HFF-Myc (cell line): ENCODE measurements around the gene EHMT2.

ENCODE experiments used
- DNase-seq: peaks from one replicate; pipeline ENCODE4 v3.0.0-alpha.2; 2011; ENCODE audit warnings: low read depth; ENCODE audit errors: extremely low read depth
- H3K4me3 ChIP-seq: replicated peaks from 2 replicates; pipeline ENCODE4 v1.5.1; 2011; ENCODE audit warnings: low read depth, mild to moderate bottlenecking, control low read depth, low read length
- CTCF ChIP-seq: IDR thresholded peaks from 2 replicates; pipeline ENCODE4 v1.5.1; 2012; ENCODE audit warnings: mild to moderate bottlenecking, low read depth, low read length, control low read depth; ENCODE audit errors: missing control alignments

EHMT2 gene

DNA sequence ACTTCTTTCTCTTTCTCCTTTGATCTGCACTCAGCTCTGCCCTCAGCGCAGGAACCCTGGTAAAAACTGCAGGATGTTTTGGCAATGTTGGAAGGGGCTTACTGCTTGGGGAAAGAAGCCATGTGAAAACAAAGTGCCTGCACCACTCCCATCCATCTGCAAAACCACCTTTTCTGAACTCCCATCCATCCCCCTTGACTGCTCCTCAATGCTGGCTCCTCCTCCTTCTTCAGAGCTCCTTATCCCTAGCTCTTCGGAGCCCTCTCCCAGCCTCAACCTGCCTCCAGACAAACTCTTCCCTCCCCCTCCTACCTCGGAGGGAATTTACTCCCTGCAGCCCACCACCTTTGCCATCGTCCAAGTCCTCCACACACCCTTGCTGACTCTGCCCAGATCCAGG lies 8.6 kb upstream of the EHMT2 start:
- no peak for TF ChIP-seq CTCF
- DNase-seq = no peak
- H3K4me3 ChIP-seq = no peak overlapping the region

DNA sequence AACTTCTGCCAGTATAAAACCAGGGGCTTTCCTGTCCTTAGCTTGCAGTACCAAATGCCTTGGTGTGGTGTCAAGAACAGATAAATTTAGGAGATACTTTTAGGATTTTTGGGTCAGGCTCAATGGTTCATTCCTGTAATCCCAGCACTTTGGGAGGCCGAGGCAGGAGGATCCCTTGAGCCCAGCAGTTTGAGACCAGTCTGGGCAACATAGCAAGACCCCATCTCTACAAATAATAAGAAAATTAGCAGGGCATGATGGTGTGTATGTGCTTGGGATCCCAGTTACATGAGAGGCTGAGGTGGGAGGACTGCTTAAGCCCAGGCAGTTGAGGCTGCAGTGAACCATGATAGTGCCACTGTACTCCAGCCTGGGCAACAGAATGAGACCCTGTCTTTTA lies 7.5 kb upstream of the EHMT2 start:
- H3K4me3 ChIP-seq = no peak overlapping the region
- no peak for DNase-seq
- no peak for TF ChIP-seq CTCF

DNA sequence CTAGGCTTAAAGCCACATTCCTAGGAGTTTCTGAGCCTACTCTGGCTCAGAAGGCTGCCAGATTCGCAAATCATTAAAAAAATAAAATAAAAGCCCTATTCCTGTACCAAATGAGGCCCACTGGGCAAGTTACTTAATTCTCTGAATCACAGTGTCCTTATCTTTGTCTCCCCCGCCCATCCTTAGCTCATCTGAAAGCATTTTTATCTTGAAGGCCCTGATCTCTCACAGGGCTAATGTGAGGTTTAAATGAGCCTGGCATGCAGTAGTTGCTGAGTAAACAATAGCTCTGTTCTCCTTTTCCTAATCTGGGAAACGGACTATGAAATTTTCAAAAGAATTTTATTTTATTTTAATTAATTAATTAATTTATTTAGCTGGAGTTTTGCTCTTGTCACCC lies 6.5 kb upstream of the EHMT2 start:
- no peak for TF ChIP-seq CTCF
- no peak for DNase-seq
- no peak overlapping the region for H3K4me3 ChIP-seq

GRCh38 chr6:31901953-31902643 lies 4.6 kb upstream of the EHMT2 start, which contains the start of gene ZBTB12:
Gene ZBTB12, minus strand, starts transcription at chr6:31902086. Its CDS starts 781 bp downstream, at chr6:31901305.
- DNase-seq = peak; percentile 86
- H3K4me3 ChIP-seq = peak within 1 kb of the TSS; percentile 50
- no peak for TF ChIP-seq CTCF

GRCh38 chr6:31901415-31901952 lies 4.0 kb upstream of the EHMT2 start:
- H3K4me3 ChIP-seq = peak overlapping the region; percentile 50
- no peak for DNase-seq
- no peak for TF ChIP-seq CTCF

- DNase-seq = no peak
- TF ChIP-seq CTCF = no peak
Measured at GRCh38 chr6:31900917-31901414, 3.5 kb upstream of the EHMT2 start.

More at GRCh38 chr6:31900917-31901414, 3.5 kb upstream of the EHMT2 start:
- peak overlapping the region; percentile 50 for H3K4me3 ChIP-seq
